Naive thymus-derived CD8-positive, alpha-beta T cell (primary cell): ENCODE results near the gene ATP11A. TPM values are rescaled to one million over a fixed set of nuclear protein-coding genes. Genes with fewer than 3 reads are reported as not detected.

Source experiments
- ATAC-seq, 2 donors: fragments of 150-1000 bp; cut with Tn5 transposase in 1 of 2; sonication (Bioruptor Pico), chemical (Tn5 transposase) in 1 of 2; 1 replicate in 1 of 2; 2 replicates in 1 of 2; pipeline ENCODE4 v1.10.0; 2021; ENCODE audit warnings: mild to moderate bottlenecking in 2 of 2, moderate library complexity in 2 of 2
- POLR2A ChIA-PET: fragments of 350-600 bp; sonication (Branson Sonifier 250); formaldehyde crosslinking; loops from one replicate; lab custom pipeline; 2021; ENCODE audit warnings: antibody characterized with exemption; lab: Charles Lee
- DNase-seq, 10 donors: peaks; one replicate each; pipeline versions ENCODE4 v3.0.0 to v3.0.0-alpha.2; 2020 to 2022
- H3K27ac Mint-ChIP-seq, 10 donors: one replicate each; pipeline ENCODE4 v1.8.0; 2020 to 2022; ENCODE audit warnings: mild to moderate bottlenecking in 10 of 10, mixed read lengths in 10 of 10, moderate library complexity in 4 of 10, inconsistent platforms in 1 of 10
- H3K27me3 Mint-ChIP-seq, 5 donors: one replicate each; pipeline ENCODE4 v1.8.0; 2021 to 2022; ENCODE audit warnings: mixed read lengths in 5 of 5
- H3K36me3 Mint-ChIP-seq, 3 donors: one replicate each; pipeline ENCODE4 v1.8.0; 2020 to 2022; ENCODE audit warnings: mixed read lengths in 3 of 3, mild to moderate bottlenecking in 2 of 3, inconsistent platforms in 1 of 3
- H3K4me1 Mint-ChIP-seq, 4 donors: one replicate each; pipeline ENCODE4 v1.8.0; 2021 to 2022; ENCODE audit warnings: mixed read lengths in 4 of 4
- H3K4me3 Mint-ChIP-seq, 10 donors: one replicate each; pipeline ENCODE4 v1.8.0; 2020 to 2022; ENCODE audit warnings: mild to moderate bottlenecking in 10 of 10, mixed read lengths in 10 of 10, moderate library complexity in 6 of 10, inconsistent platforms in 1 of 10
- H3K9me3 Mint-ChIP-seq, 9 donors: one replicate each; pipeline ENCODE4 v1.8.0; 2020 to 2022; ENCODE audit warnings: mixed read lengths in 9 of 9, mild to moderate bottlenecking in 3 of 9, inconsistent platforms in 1 of 9, moderate library complexity in 1 of 9
- polyA plus RNA-seq, 3 donors: library from polyadenylated mRNA; unstranded; fragments of 300-500 nt; fragmentation: Illumina TruSeq; gene quantifications; one replicate each; pipeline ENCODE4 v1.2.3, GENCODE V29; 2021
- total RNA-seq, 8 experiments: library from RNA in 2 of 8; stranded (reverse) in 2 of 8; gene quantifications; one replicate each; pipeline ENCODE4 v1.2.3 and lab custom pipeline; 2021 to 2026

Gene ATP11A
- total and polyA plus RNA-seq, 5 experiments from 2014 or later = 0.76 to 23.9 (median 3.1) TPM

DNA sequence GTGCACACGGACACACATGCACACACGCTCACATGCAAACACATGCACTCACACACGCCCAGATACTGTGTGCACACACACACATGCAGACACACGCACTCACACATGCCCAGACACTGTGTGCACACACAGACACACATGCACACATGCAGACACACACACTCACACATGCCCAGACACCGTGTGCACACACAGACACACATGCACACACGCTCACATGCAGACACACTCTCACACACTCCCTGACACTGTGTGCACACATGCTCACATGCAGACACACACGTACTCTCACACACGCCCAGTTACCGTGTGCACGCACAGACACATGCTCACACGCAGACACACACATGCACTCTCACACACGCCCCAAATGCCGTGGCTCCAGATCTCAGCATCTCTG is 142.0 kb downstream of the ATP11A start:
- no peaks in the 10 kb centered on the region for H3K4me1 Mint-ChIP-seq
- H3K9me3 Mint-ChIP-seq = no peaks in the 10 kb centered on the region
- peak overlapping the region in 2 of 10 donors; percentile 47 to 80 for H3K27ac Mint-ChIP-seq
- H3K4me3 Mint-ChIP-seq = no peak overlapping the region
- H3K27me3 Mint-ChIP-seq = no peaks in the 10 kb centered on the region
- ATAC-seq (no peak), DNase-seq (no peak)
- peaks cover 5 to 65% (median 41%) of the 10 kb centered on the region in 3 donors for H3K36me3 Mint-ChIP-seq
- POLR2A ChIA-PET = no interaction called here

DNA sequence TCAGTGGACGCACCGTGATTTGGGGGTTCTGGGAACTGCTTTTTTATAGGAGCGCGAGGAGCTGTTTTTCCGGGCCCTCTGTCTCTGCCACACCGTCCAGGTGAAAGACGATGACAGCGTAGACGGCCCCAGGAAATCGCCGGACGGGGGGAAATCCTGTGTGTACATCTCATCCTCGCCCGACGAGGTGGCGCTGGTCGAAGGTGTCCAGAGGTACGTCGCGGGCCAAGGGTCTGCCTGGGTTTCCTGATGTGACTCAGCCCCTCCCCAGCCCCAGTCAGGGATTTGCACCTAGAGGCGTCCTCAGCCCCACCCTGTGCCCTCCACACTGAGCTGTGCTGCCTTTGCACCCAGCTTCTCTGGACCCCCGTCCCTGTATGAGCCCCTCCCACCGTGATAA is 143.0 kb downstream of the ATP11A start:
- H3K4me3 Mint-ChIP-seq = no peak overlapping the region
- POLR2A ChIA-PET = no interaction called here
- no peaks in the 10 kb centered on the region for H3K4me1 Mint-ChIP-seq
- H3K36me3 Mint-ChIP-seq = peaks cover 5 to 65% (median 49%) of the 10 kb centered on the region in 3 donors
- H3K9me3 Mint-ChIP-seq = no peaks in the 10 kb centered on the region
- H3K27ac Mint-ChIP-seq = no peak overlapping the region
- ATAC-seq = no peak
- H3K27me3 Mint-ChIP-seq = no peaks in the 10 kb centered on the region
- peak in 1 of 10 donors; percentile 57 for DNase-seq

DNA sequence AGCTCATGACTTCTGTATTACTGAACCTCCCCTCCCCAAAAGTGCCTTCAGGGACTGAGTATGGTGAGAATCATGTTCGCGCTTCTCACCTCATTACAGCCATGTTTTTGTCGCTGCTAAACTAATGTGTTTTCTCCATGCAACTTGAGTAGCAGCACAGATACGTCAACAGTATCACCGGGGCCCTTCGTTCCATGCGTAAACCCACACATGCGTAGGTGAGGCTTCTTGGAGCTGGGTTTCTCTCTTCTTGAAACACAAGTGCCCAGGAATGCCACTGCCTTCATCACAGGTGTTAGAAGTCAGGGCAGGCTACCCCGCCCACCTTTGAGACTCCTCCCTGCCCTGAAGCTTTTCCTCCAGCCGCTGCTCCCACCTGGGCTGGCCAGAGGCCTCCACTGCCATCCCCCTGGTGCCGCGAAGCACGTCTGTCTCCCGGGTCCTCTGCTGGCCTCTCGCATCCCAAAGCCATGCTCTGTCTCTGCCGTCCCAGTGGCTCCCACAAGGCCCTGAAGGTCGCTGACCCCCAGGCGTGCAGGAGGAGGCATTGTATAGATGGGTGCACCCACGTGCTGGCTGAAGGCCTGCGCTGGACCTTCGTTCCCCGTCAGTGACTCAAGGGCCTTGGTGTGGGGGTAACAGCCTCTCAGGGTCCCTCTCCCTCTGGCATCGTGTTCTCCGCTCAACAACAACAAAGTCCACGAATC is 143.9 kb downstream of the ATP11A start:
- Mint-ChIP-seq H3K4me3 (no peak overlapping the region), H3K27me3 (no peaks in the 10 kb centered on the region), H3K4me1 (no peaks in the 10 kb centered on the region), H3K27ac (no peak overlapping the region), H3K9me3 (no peaks in the 10 kb centered on the region), H3K36me3 (peaks cover 5 to 63% (median 49%) of the 10 kb centered on the region in 3 donors)
- DNase-seq (no peak), ATAC-seq (no peak)
- POLR2A ChIA-PET = no interaction called here

DNA sequence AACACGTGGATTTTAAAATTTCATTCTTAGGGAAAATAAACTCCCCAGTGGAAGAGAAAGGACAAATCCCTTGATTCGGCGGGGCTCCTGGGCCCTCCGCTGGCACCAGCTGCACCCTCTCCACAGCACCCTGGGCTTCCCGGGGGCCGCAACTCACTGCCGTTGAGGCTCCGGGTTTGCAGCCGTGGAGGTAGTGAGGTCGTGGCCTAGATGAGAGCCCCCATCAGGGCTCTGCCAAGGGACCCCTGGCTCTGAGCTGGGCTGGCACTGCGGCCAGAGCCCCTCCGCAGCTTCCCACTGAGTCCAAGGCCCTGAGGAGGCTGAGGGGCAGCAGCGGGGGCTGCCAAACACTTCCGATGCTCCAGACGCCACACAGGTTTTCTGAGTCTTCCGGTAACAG is 145.5 kb downstream of the ATP11A start:
- POLR2A ChIA-PET = no interaction called here
- H3K27me3 Mint-ChIP-seq = no peaks in the 10 kb centered on the region
- DNase-seq = no peak
- no peaks in the 10 kb centered on the region for H3K4me1 Mint-ChIP-seq
- no peak for ATAC-seq
- H3K36me3 Mint-ChIP-seq = peaks cover 5 to 62% (median 49%) of the 10 kb centered on the region in 3 donors
- no peaks in the 10 kb centered on the region for H3K9me3 Mint-ChIP-seq
- H3K27ac Mint-ChIP-seq = no peak overlapping the region
- H3K4me3 Mint-ChIP-seq = no peak overlapping the region

DNA sequence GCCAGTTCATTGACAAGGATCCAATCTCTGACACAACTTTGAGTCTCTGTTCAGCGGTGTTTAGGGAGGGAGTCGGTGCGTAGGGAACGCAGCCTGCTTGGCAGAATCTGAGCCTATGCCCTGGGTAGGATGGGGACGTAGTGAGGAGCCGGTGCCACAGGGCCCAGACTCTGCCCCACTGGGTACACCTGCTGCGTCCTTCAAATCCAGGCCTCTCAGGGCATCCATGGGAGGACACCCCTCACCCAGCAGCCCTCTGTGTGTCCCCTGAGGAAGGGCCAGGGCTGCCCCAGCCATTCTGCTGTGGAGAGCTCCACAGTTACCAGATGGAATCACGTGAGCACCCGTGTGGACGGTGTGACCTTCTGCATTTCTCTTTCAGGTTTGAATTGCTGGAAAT is 146.0 kb downstream of the ATP11A start:
- peaks cover 5 to 60% (median 47%) of the 10 kb centered on the region in 3 donors for H3K36me3 Mint-ChIP-seq
- no peak overlapping the region for H3K27ac Mint-ChIP-seq
- ATAC-seq = no peak
- no peaks in the 10 kb centered on the region for H3K27me3 Mint-ChIP-seq
- no peaks in the 10 kb centered on the region for H3K4me1 Mint-ChIP-seq
- no peaks in the 10 kb centered on the region for H3K9me3 Mint-ChIP-seq
- no peak for DNase-seq
- H3K4me3 Mint-ChIP-seq = no peak overlapping the region
- POLR2A ChIA-PET = no interaction called here

DNA sequence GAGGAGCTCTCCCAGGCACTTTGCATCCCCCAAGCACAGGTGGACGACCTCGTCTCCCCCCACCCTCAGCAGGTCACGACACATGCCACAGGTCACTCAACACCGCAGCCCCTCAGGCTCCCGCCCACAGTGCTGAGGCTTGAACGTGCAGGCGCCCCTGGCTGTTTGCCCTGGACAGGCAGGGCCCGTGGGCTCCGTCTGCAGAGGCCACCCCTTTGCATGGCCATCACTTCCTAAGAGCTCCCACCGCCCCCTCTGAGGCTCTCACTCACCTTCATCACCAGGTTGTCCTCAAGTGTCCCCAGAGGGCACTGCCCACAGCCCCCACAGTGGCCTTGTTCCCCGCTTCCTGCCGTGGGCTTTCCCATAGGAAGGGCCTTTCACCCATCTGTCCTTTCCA is 147.1 kb downstream of the ATP11A start:
- Mint-ChIP-seq H3K27ac (no peak overlapping the region), H3K9me3 (no peaks in the 10 kb centered on the region), H3K4me3 (no peak overlapping the region), H3K36me3 (peaks cover under 1 to 49% (median 40%) of the 10 kb centered on the region in 3 donors), H3K27me3 (no peaks in the 10 kb centered on the region), H3K4me1 (no peaks in the 10 kb centered on the region)
- no peak for DNase-seq
- ATAC-seq = no peak
- POLR2A ChIA-PET = no interaction called here

DNA sequence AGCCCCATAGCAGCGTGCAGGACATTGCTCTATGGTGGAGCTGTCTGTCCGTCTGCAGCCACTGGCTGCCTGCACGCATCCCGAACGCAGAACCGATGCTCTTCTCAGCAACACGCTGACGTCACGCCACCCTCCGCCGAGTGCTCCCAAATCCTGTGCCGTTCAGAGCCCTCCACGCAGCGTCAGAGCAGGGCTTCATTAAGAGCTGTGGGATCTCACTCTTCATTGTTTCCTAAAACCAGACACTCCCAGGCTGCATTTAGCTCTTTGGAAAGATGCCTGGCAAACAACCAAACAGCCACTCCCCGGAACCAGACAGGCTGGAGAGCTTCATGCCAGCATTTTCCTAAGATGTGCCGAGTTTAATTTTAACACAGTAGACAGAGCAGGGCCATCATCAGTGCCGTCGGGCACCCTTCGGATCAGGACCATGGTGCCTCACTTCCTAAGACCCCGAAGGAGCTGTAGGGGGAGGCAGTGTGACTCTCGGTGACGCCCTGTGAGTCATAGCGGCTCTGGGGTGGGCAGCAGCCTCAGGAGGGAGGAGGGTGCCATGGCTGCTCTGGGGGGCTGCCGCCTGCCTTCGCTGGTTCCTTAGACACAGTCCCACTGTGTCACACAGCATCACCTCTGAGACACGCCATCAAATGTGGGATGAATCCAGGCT is 147.7 kb downstream of the ATP11A start:
- Mint-ChIP-seq H3K27me3 (no peaks in the 10 kb centered on the region), H3K9me3 (no peaks in the 10 kb centered on the region), H3K4me3 (peak overlapping the region in 1 of 10 donors; percentile 43), H3K36me3 (peaks cover 0 to 50% (median 37%) of the 10 kb centered on the region in 3 donors), H3K4me1 (no peaks in the 10 kb centered on the region), H3K27ac (peak overlapping the region in 1 of 10 donors; percentile 75)
- POLR2A ChIA-PET = no interaction called here
- no peak for ATAC-seq
- no peak for DNase-seq

DNA sequence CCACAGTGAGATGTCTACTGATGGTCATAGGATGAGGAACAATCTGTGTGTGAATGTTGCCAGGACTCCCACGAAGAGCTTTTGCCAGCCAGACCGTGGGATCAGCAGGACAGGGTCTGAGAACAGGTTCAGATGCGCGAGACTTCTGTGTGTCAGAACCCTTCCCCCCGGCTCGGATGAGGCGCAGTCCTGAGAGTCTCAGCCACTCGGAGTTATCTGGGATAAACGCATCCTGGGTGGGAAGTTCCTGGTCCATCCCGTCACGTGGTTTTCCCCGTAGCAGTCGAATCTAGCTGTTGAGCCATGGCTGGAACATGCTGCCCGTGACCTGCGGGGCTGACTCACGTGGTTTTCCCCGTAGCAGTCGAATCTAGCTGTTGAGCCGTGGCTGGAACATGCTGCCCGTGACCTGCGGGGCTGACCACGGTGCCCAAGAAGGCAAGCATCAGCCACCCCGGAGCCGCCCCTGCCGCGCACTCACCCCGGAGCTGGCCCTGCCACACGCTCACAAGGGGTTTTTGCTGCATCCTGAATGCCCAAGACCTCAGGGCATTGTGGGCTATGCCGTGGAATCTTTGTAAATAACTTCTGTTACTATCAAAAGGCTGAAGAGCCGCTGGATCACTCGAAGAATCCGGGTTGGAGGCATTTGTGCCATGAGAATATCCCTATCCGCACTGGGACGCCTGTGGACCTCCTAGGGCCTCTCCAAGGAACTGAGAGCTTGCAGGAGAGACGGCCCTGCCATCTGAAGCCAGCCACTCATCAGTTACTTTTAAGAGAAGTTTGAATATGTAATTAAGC is 148.4 kb downstream of the ATP11A start:
- no peak for ATAC-seq
- no peak overlapping the region for H3K27ac Mint-ChIP-seq
- POLR2A ChIA-PET = no interaction called here

DNA sequence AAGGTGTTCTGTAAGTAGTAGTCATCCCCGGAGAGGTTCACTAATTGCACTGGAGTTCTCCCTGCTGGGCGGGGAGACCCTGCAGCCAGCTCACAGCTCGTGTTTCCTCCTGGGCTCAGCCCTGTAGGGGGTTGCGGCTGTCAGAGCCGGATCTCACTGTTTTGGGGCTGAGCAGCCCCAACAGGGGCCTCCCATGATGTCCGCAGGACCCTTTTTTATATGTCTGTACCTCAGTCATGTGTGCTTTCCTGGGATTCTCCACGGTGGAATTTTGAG is 148.9 kb downstream of the ATP11A start:
- Mint-ChIP-seq H3K36me3 (peaks cover 0 to 45% (median 25%) of the 10 kb centered on the region in 3 donors), H3K4me1 (peaks cover 0 to 2% (median 0%) of the 10 kb centered on the region in 4 donors), H3K27me3 (no peaks in the 10 kb centered on the region), H3K9me3 (no peaks in the 10 kb centered on the region), H3K4me3 (no peak overlapping the region), H3K27ac (no peak overlapping the region)
- ATAC-seq (no peak), DNase-seq (no peak)
- POLR2A ChIA-PET = no interaction called here

More for the DNA sequence above, 148.4 kb downstream of the ATP11A start:
- no peaks in the 10 kb centered on the region for H3K9me3 Mint-ChIP-seq
- no peak overlapping the region for H3K4me3 Mint-ChIP-seq
- no peaks in the 10 kb centered on the region for H3K27me3 Mint-ChIP-seq
- H3K4me1 Mint-ChIP-seq = peaks cover 0 to under 1% (median 0%) of the 10 kb centered on the region in 4 donors
- DNase-seq = peak in 1 of 10 donors; percentile 32
- H3K36me3 Mint-ChIP-seq = peaks cover 0 to 47% (median 29%) of the 10 kb centered on the region in 3 donors

DNA sequence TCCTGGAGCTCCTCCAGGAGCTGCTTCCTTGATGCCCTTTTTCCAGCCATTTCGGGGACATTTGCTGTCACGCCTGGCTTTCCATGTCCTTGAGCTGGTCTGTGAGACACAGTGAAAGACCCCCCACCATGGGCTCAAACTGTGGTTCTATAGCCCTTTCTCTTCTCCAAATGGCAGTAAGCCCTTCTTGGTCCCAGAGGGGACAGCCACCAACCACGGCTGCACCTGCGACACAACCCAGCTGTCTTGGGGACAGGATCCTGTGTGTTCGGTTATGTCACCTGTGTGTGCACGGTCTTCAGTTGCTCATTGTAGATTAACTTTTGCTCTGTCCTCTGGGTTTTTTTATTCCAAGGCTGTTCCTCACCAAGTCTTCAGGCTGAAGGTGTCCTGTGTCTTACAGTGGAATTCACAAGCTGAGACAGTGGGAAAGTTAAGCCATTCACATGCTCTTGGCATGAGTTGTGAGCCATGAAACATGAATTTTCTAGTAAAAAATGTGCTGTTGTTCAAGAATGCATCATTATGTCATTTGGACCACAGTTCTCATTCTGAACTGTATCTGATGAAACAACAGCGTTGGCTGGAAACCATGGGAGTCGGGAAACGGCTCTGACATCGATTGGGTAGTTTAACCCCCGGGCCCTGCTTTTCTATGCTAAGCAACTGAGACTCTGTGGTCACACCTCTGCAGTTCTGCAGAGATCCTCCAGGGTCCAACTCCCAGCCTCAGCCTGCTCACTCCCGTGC is 149.7 kb downstream of the ATP11A start:
- POLR2A ChIA-PET = no interaction called here
- Mint-ChIP-seq H3K4me1 (peaks cover 0 to 2% (median 0%) of the 10 kb centered on the region in 4 donors), H3K9me3 (no peaks in the 10 kb centered on the region), H3K27me3 (no peaks in the 10 kb centered on the region), H3K36me3 (peaks cover 0 to 43% (median 22%) of the 10 kb centered on the region in 3 donors), H3K4me3 (no peak overlapping the region), H3K27ac (no peak overlapping the region)
- no peak for ATAC-seq
- DNase-seq = no peak

DNA sequence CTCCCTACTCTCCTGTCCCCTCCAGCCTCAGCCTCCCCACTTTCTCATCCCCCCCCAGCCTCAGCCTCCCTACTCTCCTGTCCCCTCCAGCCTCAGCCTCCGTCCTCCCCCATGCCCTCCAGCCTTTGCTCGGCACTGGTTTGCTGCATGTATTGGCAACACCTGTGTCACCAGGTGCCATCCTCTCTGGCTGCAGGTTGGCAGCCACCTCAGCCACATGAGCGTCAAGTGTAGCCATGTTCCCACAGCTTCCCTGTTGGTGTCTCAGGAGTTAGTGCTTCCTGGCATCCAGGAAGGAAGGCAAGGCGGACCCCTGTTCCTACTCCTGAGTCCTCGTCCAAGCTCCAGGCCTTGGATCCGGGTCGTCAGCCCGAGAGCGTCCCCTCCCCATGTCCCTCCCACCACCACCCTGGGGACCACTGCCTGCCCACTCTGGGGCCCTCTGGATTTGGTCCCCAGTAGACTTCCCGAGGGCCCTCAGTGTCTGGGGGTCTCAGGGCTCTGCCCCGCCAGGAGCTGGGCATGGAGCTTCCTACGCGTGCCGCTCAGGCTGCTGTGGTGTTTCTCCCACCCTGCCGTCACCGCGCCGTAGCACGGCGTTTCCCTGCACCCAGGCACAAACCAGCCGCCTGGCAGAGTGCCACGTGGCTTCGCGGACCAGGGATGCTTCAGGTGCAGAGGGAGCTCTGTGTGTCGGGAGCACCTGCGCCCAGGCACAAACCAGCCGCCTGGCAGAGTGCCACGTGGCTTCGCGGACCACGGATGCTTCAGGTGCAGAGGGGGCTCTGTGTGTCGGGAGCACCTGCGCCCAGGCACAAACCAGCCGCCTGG is 150.8 kb downstream of the ATP11A start:
- no peak overlapping the region for H3K4me3 Mint-ChIP-seq
- DNase-seq (peak in 1 of 10 donors; percentile 23), ATAC-seq (no peak)
- H3K4me1 Mint-ChIP-seq = peaks cover 0 to 2% (median 0%) of the 10 kb centered on the region in 4 donors
- POLR2A ChIA-PET = no interaction called here
- H3K9me3 Mint-ChIP-seq = no peaks in the 10 kb centered on the region
- H3K36me3 Mint-ChIP-seq = peaks cover 0 to 35% (median 18%) of the 10 kb centered on the region in 3 donors
- H3K27me3 Mint-ChIP-seq = no peaks in the 10 kb centered on the region
- peak overlapping the region in 1 of 10 donors; percentile 51 for H3K27ac Mint-ChIP-seq
